Neural cell (in vitro differentiated cells): Measurements from ENCODE around the gene NRBF2.

Experiments used
- EP300 ChIP-seq: fragments of 450-650 bp; conservative IDR thresholded peaks from 2 replicates; pipeline ENCODE4 v1.6.1; 2014; ENCODE audit warnings: antibody characterized with exemption, mild to moderate bottlenecking, moderate library complexity; ENCODE audit not compliant: poor library complexity, severe bottlenecking
- EZH2 ChIP-seq: fragments of 200-600, 300-800 bp; shearing (Covaris generic), sonication (generic); IDR thresholded peaks from 2 replicates; pipeline ENCODE4 v1.6.1; 2014; ENCODE audit warnings: antibody characterized with exemption, low read length, borderline replicate concordance, mild to moderate bottlenecking; ENCODE audit not compliant: insufficient read depth, poor library complexity, severe bottlenecking
- RAD21 ChIP-seq: fragments of 450-650 bp; conservative IDR thresholded peaks from 2 replicates; pipeline ENCODE4 v1.6.1; 2014; ENCODE audit warnings: antibody characterized with exemption, mild to moderate bottlenecking, moderate library complexity
- SMC3 ChIP-seq: fragments of 450-650 bp; conservative IDR thresholded peaks from 2 replicates; pipeline ENCODE4 v1.6.1; 2014; ENCODE audit warnings: antibody characterized with exemption, mild to moderate bottlenecking, moderate library complexity; ENCODE audit not compliant: poor library complexity
- TF ChIP-seq, protein P1 (sequence below): fragments of 450-650 bp; IDR thresholded peaks from 2 replicates; pipeline ENCODE4 v1.5.1; 2014; ENCODE audit warnings: antibody characterized with exemption, mild to moderate bottlenecking, moderate library complexity; ENCODE audit not compliant: poor library complexity, severe bottlenecking

DNA sequence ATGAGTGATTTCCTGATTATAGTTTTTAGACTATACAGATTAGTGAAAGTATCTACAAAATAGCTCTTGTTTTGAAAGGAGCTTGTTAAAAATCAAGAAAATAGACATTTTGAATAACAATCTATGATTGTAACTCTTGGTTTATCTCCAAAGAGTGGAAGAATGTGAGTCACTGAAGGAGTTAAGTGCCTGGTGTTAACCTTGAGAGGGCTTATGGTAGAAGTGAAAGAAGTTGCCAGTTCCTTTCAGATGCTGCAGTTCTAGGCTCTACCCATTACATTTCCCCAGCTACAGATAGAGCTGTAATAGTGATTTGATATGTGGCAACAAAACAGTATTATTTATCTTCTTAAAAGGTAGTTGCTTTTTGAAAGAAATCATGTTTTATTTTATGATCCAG is 12.7 kb downstream of the NRBF2 start:
- TF ChIP-seq EZH2 (no peak), EP300 (no peak), RAD21 (no peak), SMC3 (no peak)
- TF ChIP-seq, protein P1, sequence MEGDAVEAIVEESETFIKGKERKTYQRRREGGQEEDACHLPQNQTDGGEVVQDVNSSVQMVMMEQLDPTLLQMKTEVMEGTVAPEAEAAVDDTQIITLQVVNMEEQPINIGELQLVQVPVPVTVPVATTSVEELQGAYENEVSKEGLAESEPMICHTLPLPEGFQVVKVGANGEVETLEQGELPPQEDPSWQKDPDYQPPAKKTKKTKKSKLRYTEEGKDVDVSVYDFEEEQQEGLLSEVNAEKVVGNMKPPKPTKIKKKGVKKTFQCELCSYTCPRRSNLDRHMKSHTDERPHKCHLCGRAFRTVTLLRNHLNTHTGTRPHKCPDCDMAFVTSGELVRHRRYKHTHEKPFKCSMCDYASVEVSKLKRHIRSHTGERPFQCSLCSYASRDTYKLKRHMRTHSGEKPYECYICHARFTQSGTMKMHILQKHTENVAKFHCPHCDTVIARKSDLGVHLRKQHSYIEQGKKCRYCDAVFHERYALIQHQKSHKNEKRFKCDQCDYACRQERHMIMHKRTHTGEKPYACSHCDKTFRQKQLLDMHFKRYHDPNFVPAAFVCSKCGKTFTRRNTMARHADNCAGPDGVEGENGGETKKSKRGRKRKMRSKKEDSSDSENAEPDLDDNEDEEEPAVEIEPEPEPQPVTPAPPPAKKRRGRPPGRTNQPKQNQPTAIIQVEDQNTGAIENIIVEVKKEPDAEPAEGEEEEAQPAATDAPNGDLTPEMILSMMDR = no peak
